Adrenal gland (tissue), 12 donors: ENCODE results near the gene SMIM43. TPM values are rescaled to one million over a fixed set of nuclear protein-coding genes. Genes with fewer than 3 reads are reported as not detected.

ENCODE experiments used
- DNase-seq, 7 donors: peaks; one replicate each; pipeline ENCODE4 v3.0.0-alpha.2; 2019 to 2020
- H3K27ac ChIP-seq, 5 donors: fragments of 200-600 bp; sonication (generic) in 4 of 5; 1 replicate in 3 of 5; 2 replicates in 2 of 5; pipeline versions ENCODE4 v1.5.1 to v1.8.0; 2016 to 2020; ENCODE audit warnings: mild to moderate bottlenecking in 1 of 5
- H3K27me3 ChIP-seq: fragments of 200-600 bp; 2 replicates; pipeline ENCODE4 v1.8.0; 2021
- H3K36me3 ChIP-seq, 2 donors: fragments of 200-600 bp; replicated peaks in 1 of 2; 1 replicate in 1 of 2; 2 replicates in 1 of 2; pipeline versions ENCODE4 v1.5.1 to v1.8.0; 2018 to 2022
- H3K4me1 ChIP-seq, 2 donors: fragments of 200-600 bp; replicated peaks in 1 of 2; 1 replicate in 1 of 2; 2 replicates in 1 of 2; pipeline versions ENCODE4 v1.5.1 to v1.8.0; 2018 to 2021
- H3K4me3 ChIP-seq, 4 donors: fragments of 200-600 bp; sonication (generic) in 3 of 4; one replicate each; pipeline ENCODE4 v1.5.1; 2016 to 2018
- H3K9me3 ChIP-seq, 3 donors: fragments of 200-600 bp; sonication (generic) in 1 of 3; replicated peaks in 1 of 3; 1 replicate in 2 of 3; 2 replicates in 1 of 3; pipeline versions ENCODE4 v1.5.1 to v1.8.0; 2016 to 2021
- POLR2A ChIP-seq, 2 donors: fragments of 450-650 bp; IDR thresholded peaks; one replicate each; pipeline ENCODE4 v1.6.1; 2017; ENCODE audit warnings: antibody characterized with exemption in 2 of 2, mild to moderate bottlenecking in 2 of 2, moderate library complexity in 1 of 2
- WGBS, 4 donors: extraction: QIAGEN DNeasy Blood & Tissue Kit in 2 of 4; methylation state at CpG; one replicate each; pipeline versions ENCODE4 v1.1.5 to v1.1.7; 2013 to 2017; 5-methylcytosine and 5-hydroxymethylcytosine counted together
- intact Hi-C, 2 donors: fragments of 100-400 bp; cut with DNase I; formaldehyde crosslinking; loops; one replicate each; pipeline versions ENCODE4 v1.14.1 to v1.15.0; 2022 to 2023
- polyA plus RNA-seq, 3 donors: library from polyadenylated mRNA; stranded (reverse); fragments of 200-250 nt in 2 of 3; fragments of 350-450 nt in 1 of 3; fragmentation: Illumina TruSeq in 1 of 3; extraction: RNeasy Lipid Tissue Mini Kit (QIAGEN cat#74804) in 1 of 3; gene quantifications; one replicate each; pipeline ENCODE4 v1.2.3, GENCODE V29; 2013 to 2014
- total RNA-seq, 9 donors: library from RNA; depleted of rRNA in 4 of 9; stranded (reverse); fragments of >200 nt in 4 of 9; fragments of 120-200 nt in 1 of 9; fragmentation: NEBNext Ultra II Directional in 1 of 9; extraction: Animal tissue kit (Norgen Biotek cat#: 25700) in 1 of 9; gene quantifications; one replicate each; pipeline versions ENCODE4 v1.1.0 to v1.2.4, GENCODE V29; 2013 to 2023
- TF ChIP-seq, protein P1 (sequence below), 6 experiments: fragments of 450-650 bp in 4 of 6; fragments of 200-600 bp in 2 of 6; sonication (generic) in 1 of 6; IDR thresholded peaks; 1 replicate in 5 of 6; 2 replicates in 1 of 6; pipeline versions ENCODE4 v1.5.1 to v1.8.0; 2016 to 2021; ENCODE audit warnings: antibody characterized with exemption in 6 of 6, mild to moderate bottlenecking in 2 of 6, moderate library complexity in 1 of 6
- donor health status: healthy with polysubstance abuse.
- donor health status: Bipolar disorder and iron deficiency.
- donor health status: DM: yes; HTN: yes; CAD: no.
- donor health status: DM: no; HTN: no; CAD: no.
- donor health status: DM: no; HTN: no; CAD: no.
- donor health status: DM: yes; HTN: yes; CAD: no.

The SMIM43 gene
- total and polyA plus RNA-seq, 12 donors: 0.14 to 0.20 (median 0.16) TPM; not detected in 9

DNA sequence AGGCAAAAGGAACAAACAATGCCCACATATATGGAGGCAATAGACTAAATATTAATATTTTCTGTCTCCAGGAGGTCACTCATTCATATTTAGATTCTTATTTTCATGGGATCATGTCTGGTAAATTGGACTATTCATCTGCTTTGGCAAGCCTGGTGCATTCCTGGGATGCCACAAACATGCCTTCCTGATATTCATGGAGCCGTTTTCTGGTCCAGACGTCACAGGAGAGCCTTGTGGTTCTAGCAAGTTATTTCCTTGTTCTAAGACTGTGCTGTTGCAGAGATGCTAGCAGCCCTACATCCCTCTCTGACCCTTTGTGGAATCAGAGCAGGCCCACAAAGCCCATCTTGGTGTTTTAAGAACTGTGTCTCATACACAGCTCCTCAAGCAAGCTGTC lies 20.0 kb upstream of the SMIM43 start:
- no peaks in the 10 kb centered on the region for H3K36me3 ChIP-seq
- peaks cover 1% of the 10 kb centered on the region for H3K27me3 ChIP-seq
- no peak overlapping the region for H3K27ac ChIP-seq
- no peaks in the 10 kb centered on the region for H3K4me1 ChIP-seq
- TF ChIP-seq, protein P1, sequence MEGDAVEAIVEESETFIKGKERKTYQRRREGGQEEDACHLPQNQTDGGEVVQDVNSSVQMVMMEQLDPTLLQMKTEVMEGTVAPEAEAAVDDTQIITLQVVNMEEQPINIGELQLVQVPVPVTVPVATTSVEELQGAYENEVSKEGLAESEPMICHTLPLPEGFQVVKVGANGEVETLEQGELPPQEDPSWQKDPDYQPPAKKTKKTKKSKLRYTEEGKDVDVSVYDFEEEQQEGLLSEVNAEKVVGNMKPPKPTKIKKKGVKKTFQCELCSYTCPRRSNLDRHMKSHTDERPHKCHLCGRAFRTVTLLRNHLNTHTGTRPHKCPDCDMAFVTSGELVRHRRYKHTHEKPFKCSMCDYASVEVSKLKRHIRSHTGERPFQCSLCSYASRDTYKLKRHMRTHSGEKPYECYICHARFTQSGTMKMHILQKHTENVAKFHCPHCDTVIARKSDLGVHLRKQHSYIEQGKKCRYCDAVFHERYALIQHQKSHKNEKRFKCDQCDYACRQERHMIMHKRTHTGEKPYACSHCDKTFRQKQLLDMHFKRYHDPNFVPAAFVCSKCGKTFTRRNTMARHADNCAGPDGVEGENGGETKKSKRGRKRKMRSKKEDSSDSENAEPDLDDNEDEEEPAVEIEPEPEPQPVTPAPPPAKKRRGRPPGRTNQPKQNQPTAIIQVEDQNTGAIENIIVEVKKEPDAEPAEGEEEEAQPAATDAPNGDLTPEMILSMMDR (IDR thresholded peaks at IDR 0.05): no peak
- no peak for TF ChIP-seq POLR2A (IDR thresholded peaks at IDR 0.05)
- no peak for DNase-seq
- intact Hi-C loops: no loop called here
- H3K9me3 ChIP-seq: no peaks in the 10 kb centered on the region
- 34 to 54% (median 43%) methylated on average over 2 of the region's 2 CpGs for WGBS, 4 donors
- no peak overlapping the region for H3K4me3 ChIP-seq

DNA sequence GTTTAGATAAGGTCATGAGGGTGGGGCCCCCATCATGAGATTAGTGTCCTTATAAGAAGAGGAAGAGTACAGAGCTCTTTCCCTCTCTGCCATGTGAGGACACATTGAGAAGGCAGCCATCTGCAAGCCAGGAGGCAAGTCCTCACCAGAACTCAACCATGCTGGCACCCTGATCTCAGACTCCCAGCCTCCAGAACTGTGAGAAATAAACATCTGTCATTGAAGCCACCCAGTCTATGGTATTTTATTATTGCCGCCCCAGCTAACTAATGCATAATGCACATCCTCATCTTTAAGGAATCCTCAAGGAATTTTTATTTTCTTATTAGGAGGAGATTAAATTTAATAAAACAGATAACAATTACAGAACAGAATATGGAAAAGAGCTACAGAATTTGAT lies 19.4 kb upstream of the SMIM43 start:
- Histone ChIP-seq H3K27ac (no peak overlapping the region), H3K36me3 (no peaks in the 10 kb centered on the region), H3K9me3 (no peaks in the 10 kb centered on the region), H3K4me3 (no peak overlapping the region), H3K27me3 (peaks cover 7% of the 10 kb centered on the region), H3K4me1 (no peaks in the 10 kb centered on the region)
- TF ChIP-seq, protein P1 (IDR thresholded peaks at IDR 0.05): no peak
- no peak for TF ChIP-seq POLR2A (IDR thresholded peaks at IDR 0.05)
- DNase-seq: no peak
- intact Hi-C loops: no loop called here
- 26 to 98% (median 60%) methylated on average over 1 of the region's 1 CpG for WGBS, 4 donors

DNA sequence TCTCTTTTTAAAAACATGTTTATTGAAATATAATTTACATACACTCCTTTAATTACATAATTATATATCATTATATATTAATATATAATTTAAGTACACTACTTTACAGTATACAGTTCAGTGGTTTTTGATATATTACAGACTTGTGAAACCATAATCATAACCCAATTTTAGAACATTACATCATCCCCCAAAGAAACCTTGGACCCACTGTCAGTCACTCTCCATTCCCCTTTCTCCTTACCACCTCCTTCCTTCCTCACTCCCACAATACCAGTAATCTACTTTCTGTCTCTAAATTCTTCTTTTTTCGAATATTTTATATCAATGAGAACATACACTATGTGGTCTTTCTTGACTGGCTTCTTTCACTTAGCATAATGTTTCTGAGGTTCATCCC lies 18.2 kb upstream of the SMIM43 start:
- Histone ChIP-seq H3K27me3 (peaks cover 10% of the 10 kb centered on the region), H3K27ac (no peak overlapping the region), H3K9me3 (no peaks in the 10 kb centered on the region), H3K4me1 (no peaks in the 10 kb centered on the region), H3K4me3 (no peak overlapping the region), H3K36me3 (no peaks in the 10 kb centered on the region)
- 49 to 63% (median 54%) methylated on average over 1 of the region's 1 CpG for WGBS, 4 donors
- no peak for DNase-seq
- intact Hi-C loops: no loop called here
- no peak for TF ChIP-seq POLR2A (IDR thresholded peaks at IDR 0.05)
- TF ChIP-seq, protein P1 (IDR thresholded peaks at IDR 0.05): no peak

DNA sequence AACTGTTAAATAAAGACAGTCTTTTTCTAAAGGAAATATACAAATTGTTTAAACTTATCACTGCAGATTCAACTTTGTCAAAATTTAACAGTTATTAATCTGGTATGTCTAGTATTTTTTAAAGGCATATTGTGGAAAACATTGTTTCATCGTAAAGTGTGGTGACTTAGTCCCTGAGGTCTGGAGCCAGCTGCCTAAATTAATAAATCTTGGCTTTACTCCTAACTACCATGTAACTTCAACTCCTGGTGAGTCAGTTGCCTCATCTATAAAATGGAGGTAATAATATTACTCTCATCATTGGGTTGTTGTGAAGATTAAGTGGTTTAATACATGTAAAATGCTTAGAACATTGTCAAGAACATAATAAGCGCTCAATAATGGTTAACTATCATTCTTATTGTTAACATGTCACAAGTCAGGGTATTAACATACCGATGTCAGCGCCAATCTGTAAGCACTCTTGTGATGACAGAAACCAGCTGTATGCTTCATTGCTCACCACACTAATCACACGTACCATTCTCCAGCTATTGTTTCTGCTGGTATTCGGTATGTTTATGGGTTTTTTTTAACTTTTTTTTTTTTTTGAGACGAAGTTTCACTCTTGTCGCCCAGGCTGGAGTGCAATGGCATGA lies 14.1 kb upstream of the SMIM43 start:
- no peaks in the 10 kb centered on the region for H3K36me3 ChIP-seq
- H3K4me1 ChIP-seq: no peaks in the 10 kb centered on the region
- intact Hi-C loops: no loop called here
- no peak for DNase-seq
- no peak for TF ChIP-seq POLR2A (IDR thresholded peaks at IDR 0.05)
- TF ChIP-seq, protein P1 (IDR thresholded peaks at IDR 0.05): no peak
- no peak overlapping the region for H3K4me3 ChIP-seq
- peaks cover 10% of the 10 kb centered on the region for H3K27me3 ChIP-seq
- WGBS, 4 donors: 83 to 84% (median 84%) methylated on average over 8 of the region's 8 CpGs
- H3K27ac ChIP-seq: no peak overlapping the region
- H3K9me3 ChIP-seq: no peaks in the 10 kb centered on the region
